Measurements from ENCODE around the gene TMEM271.
"Not testable (repeated sequence)": the region's sequence is repeated elsewhere in the genome, so short reads cannot be mapped to it uniquely, and the experiment has no call there.

TMEM271 gene

DNA sequence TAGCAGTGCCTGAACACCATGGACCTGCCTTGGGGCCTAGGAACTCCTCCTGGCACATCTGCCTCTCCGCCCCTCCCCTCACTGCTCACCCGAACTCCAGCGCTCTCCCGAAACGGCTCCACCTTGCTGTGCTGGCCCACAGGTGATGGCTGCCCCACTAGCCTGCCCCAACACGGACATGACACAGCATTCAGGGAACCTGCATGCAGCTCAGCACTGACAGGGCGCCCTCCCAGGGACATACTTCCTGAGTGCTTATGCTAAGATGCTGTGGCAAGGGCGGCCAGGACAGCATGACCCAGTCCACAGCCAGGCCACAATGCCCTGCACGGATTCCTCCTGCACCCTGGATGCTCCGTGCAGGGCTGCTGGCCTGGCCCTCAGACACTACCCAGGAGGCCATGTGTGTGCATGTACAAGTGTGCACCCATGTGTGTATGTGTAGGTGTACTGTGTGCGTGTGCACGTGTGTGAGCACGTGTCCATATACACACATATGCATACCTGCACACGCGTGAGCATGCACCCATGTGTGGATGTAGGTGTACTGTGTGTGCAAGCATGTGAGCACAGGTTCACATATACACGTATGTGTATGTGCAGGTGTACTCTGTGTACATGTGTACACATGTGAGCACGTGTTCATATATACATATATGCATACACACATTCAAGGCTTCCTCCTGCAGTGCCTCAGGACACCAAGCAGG is 6.0 kb downstream of the TMEM271 start:
- DNase-seq = no peak
- in situ Hi-C loops (cut with HindIII; ENCODE audit: low pct_ligation_motif_present, low pct_unique_long_range_greater_than_20kb, low sequenced_read_pairs) = no loop called here

DNA sequence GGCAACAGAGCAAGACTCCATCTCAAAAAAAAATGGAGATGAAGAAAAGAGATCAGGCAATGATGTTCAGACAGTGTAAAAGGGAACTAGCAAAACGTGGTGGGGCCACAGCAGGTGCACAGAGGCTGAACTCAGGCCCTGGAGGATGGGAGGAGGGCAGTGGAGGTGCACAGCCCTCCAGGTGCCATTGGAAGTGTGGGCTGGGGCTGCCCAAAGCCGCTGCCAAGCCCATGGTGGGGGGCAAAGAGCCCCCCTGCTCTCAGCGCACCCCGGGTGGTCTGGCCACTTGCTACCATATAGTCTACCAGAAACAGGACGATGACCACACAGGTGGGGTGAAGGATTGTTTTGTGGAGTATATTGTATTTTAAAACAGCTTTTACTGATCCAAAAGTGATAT is 7.1 kb downstream of the TMEM271 start:
- no peak for DNase-seq
- in situ Hi-C loops (cut with HindIII; ENCODE audit: low pct_ligation_motif_present, low pct_unique_long_range_greater_than_20kb, low sequenced_read_pairs) = no loop called here

GRCh38 chr4:568351-568652 is 7.8 kb downstream of the TMEM271 start:
- no peak for DNase-seq
- in situ Hi-C loops (cut with HindIII; ENCODE audit: low pct_ligation_motif_present, low pct_unique_long_range_greater_than_20kb, low sequenced_read_pairs) = no loop called here

- no peak for DNase-seq
- in situ Hi-C loops (cut with HindIII; ENCODE audit: low pct_ligation_motif_present, low pct_unique_long_range_greater_than_20kb, low sequenced_read_pairs) = no loop called here
Measured at GRCh38 chr4:567457-568350, 8.4 kb downstream of the TMEM271 start.

GRCh38 chr4:566508-567295 is 9.4 kb downstream of the TMEM271 start:
- DNase-seq = no peak

DNA sequence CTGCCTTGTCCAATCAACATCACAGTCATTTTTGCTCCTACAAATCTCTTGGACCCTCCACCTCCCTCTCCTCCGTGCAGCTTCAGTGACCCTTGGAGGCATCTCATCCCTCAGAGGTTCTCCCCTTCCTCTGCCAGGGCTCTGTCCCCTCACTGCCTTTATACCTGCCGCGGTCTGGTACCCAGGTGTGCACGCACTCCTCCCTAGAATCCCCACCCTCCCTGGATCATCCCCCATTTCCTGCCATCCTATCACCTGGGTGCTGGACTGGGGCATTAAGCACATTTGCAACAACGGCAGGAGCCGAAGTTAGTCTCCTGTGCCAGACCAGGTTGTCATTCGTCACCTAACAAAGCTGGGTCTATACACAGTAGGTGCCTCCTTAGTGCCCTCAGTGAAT is 10.1 kb downstream of the TMEM271 start:
- in situ Hi-C loops (cut with HindIII; ENCODE audit: low pct_ligation_motif_present, low pct_unique_long_range_greater_than_20kb, low sequenced_read_pairs) = no loop called here
- DNase-seq = no peak

More at GRCh38 chr4:566508-567295, 9.4 kb downstream of the TMEM271 start:
- in situ Hi-C loops (cut with HindIII; ENCODE audit: low pct_ligation_motif_present, low pct_unique_long_range_greater_than_20kb, low sequenced_read_pairs) = no loop called here

- DNase-seq; in situ Hi-C loops (cut with HindIII; ENCODE audit: low pct_ligation_motif_present, low pct_unique_long_range_greater_than_20kb, low sequenced_read_pairs): not testable (repeated sequence)
Measured at GRCh38 chr4:565614-566013, 10.5 kb downstream of the TMEM271 start.

DNA sequence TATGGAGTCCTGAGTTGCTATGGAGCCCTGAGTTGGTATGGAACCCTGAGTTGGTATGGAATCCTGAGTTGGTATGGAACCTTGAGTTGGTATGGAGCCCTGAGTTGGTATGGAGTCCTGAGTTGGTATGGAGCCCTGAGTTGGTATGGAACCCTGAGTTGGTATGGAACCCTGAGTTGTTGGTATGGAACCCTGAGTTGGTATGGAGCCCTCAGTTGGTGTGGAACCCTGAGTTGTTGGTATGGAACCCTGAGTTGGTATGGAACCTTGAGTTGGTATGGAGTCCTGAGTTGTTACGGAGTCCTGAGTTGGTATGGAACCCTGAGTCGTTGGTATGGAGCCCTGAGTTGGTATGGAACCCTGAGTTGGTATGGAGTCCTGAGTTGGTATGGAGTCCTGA is 13.6 kb downstream of the TMEM271 start:
- DNase-seq; in situ Hi-C loops (cut with HindIII; ENCODE audit: low pct_ligation_motif_present, low pct_unique_long_range_greater_than_20kb, low sequenced_read_pairs): not testable (repeated sequence)

DNA sequence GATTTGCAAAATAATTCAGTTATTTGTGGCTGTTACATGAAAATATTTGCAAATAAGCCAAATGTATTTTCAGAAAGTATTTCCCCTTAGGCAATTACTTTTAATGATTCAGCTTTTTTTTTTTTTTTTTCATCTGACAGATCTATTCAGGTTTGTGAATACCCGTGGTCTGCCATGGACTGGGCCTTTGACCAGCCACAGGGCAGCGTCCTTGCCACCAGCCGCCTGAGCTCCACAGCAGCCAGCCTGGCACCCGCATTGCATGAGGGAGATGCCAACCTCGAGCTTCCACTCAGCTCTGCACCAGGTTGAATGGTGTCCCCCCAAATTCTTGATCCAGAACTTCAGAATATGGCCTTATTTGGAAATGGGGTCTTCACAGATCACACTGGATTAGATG is 14.7 kb downstream of the TMEM271 start:
- no peak for DNase-seq
- in situ Hi-C loops (cut with HindIII; ENCODE audit: low pct_ligation_motif_present, low pct_unique_long_range_greater_than_20kb, low sequenced_read_pairs) = no loop called here

DNA sequence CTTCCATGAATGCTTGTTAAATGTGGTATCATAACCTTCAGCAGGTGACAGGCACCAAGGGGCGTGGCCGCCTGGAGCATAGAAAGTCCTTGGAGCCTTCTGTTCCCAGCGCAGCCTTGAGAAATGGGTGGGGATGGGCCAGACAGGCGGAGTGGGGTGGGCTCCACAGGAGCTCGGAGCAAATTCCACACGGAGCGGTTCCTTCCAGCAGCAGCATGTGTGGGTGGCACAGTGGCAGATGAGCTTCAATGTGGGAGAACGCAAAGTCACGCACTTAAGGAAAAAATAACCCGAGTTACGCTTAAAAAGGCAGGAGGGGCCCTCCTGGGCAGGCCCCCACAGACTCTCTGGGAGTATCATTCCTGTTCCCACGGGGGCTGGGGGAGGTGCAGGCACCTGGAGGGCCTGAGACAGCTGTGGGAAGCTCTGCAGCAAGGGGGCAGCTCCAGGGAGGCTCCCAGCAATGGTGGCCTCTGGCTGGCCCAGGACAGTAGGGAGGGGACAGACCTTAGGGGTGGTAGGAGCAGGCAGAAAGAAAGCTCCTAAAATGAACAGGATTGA is 15.3 kb downstream of the TMEM271 start:
- in situ Hi-C loops (cut with HindIII; ENCODE audit: low pct_ligation_motif_present, low pct_unique_long_range_greater_than_20kb, low sequenced_read_pairs) = no loop called here
- DNase-seq = no peak

- in situ Hi-C loops (cut with HindIII; ENCODE audit: low pct_ligation_motif_present, low pct_unique_long_range_greater_than_20kb, low sequenced_read_pairs) = no loop called here
- DNase-seq = no peak
Measured at GRCh38 chr4:560061-560460, 16.0 kb downstream of the TMEM271 start.

DNA sequence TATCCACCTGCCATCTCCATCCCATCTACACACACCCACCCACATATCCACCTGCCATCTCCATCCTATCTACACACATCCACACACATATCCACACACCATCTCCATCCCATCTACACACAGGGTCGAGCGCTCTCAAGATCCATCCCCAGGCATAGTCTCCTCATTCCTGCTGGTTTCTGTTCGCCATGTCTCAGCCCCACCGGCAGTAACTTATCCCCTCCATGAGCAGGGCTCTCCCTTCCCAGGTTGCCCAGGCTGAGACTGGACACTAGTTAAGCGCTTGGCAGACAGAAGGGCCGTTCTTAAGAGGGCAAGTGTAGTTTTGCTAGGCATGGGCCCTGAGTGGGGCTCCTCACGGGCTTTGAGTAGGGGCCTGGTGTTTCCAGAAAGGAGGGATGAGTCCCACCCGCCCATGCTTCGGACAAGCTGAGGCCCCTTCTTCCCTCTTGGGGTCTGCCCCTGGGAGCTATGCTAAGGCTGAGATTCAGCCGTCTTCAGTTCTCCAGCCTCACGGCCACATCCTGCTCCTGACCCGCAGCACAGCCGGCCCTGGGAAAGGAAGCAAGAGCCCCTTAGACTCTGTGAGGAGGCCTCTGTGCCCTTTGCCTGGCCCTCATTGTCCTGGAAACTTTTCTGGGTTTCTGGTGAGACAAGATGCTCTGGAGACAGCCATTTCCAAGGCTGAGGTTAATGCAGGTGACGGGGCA is 20.4 kb downstream of the TMEM271 start:
- in situ Hi-C loops (cut with HindIII; ENCODE audit: low pct_ligation_motif_present, low pct_unique_long_range_greater_than_20kb, low sequenced_read_pairs) = no loop called here
- DNase-seq = no peak

GRCh38 chr4:554793-555320 is 21.2 kb downstream of the TMEM271 start:
- DNase-seq; in situ Hi-C loops (cut with HindIII; ENCODE audit: low pct_ligation_motif_present, low pct_unique_long_range_greater_than_20kb, low sequenced_read_pairs): not testable (repeated sequence)

GRCh38 chr4:552019-552418 is 24.1 kb downstream of the TMEM271 start:
- in situ Hi-C loops (cut with HindIII; ENCODE audit: low pct_ligation_motif_present, low pct_unique_long_range_greater_than_20kb, low sequenced_read_pairs) = no loop called here
- no peak for DNase-seq

GRCh38 chr4:550268-550667 is 25.8 kb downstream of the TMEM271 start:
- DNase-seq; in situ Hi-C loops (cut with HindIII; ENCODE audit: low pct_ligation_motif_present, low pct_unique_long_range_greater_than_20kb, low sequenced_read_pairs): not testable (repeated sequence)

DNA sequence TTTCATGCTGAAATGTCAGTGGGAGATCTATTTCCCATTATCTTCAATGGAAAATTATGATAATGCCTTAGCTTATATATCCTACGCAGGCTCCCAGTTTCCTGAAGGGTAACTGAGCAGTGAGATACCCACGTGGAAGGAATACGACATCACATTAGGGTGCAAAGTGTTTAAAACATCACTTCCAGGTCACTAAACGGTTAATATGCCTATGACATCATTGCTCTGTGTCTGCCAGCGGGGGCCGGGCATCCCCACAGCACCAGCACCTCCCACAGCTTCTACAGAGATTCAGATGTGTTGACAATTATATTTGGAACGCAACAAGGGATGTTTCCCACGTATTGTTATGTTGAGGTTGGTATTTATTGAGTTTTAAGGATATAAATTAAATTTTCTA is 27.1 kb downstream of the TMEM271 start:
- no peak for DNase-seq
- in situ Hi-C loops (cut with HindIII; ENCODE audit: low pct_ligation_motif_present, low pct_unique_long_range_greater_than_20kb, low sequenced_read_pairs) = no loop called here

DNA sequence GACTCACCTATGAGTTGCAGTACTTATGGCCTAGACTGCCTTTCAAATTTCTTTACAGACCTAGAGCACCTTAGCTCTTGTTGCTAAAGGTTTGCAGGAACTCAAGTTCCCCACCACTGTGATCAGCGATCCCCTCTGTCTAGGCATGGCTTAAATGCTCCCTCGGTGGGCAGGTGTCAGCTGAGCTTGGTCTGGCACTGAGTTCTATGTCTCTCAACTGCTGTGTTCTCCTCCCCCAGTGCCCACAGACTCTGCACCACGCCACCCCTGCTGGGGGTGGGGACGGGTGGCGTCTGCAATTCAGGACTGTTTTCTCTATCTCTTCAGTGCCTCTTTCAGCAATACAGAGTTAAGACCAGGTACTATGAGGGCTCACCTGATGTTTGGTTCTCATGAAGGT is 30.5 kb downstream of the TMEM271 start:
- in situ Hi-C loops (cut with HindIII; ENCODE audit: low pct_ligation_motif_present, low pct_unique_long_range_greater_than_20kb, low sequenced_read_pairs) = no loop called here
- no peak for DNase-seq

- in situ Hi-C loops (cut with HindIII; ENCODE audit: low pct_ligation_motif_present, low pct_unique_long_range_greater_than_20kb, low sequenced_read_pairs) = no loop called here
- no peak for DNase-seq
Measured at GRCh38 chr4:544386-545105, 31.5 kb downstream of the TMEM271 start.

Measured in ACHN (cell line).